Thoracic aorta (tissue), 2 donors: ENCODE measurements around the gene ELF1. TPM values are rescaled to one million over a fixed set of nuclear protein-coding genes. Genes with fewer than 3 reads are reported as not detected.

Source experiments
- ATAC-seq: fragments of 150-250 bp; one replicate; pipeline ENCODE4 v1.8.0; 2017; ENCODE audit warnings: low read depth; ENCODE audit not compliant: insufficient number of reproducible peaks, low FRiP score
- DNase-seq: peaks from one replicate; pipeline ENCODE4 v3.0.0-alpha.2; 2020; ENCODE audit warnings: low spot score
- H3K27ac ChIP-seq, 2 donors: fragments of 200-600 bp; sonication (generic); 1 replicate in 1 of 2; 2 replicates in 1 of 2; pipeline ENCODE4 v1.5.1; 2016; ENCODE audit warnings: mild to moderate bottlenecking in 2 of 2, moderate library complexity in 2 of 2
- H3K27me3 ChIP-seq: fragments of 200-600 bp; sonication (generic); replicated peaks from 2 replicates; pipeline ENCODE4 v1.6.0; 2016; ENCODE audit warnings: mild to moderate bottlenecking; ENCODE audit not compliant: insufficient read depth
- H3K36me3 ChIP-seq: fragments of 200-600 bp; sonication (generic); one replicate; pipeline ENCODE4 v1.5.1; 2016
- H3K4me1 ChIP-seq, 2 donors: fragments of 200-600 bp; sonication (generic); 1 replicate in 1 of 2; 2 replicates in 1 of 2; pipeline versions ENCODE4 v1.5.1 to v1.6.0; 2016; ENCODE audit warnings: low read depth in 2 of 2, mild to moderate bottlenecking in 1 of 2; ENCODE audit not compliant: control insufficient read depth in 1 of 2
- H3K4me3 ChIP-seq: fragments of 200-600 bp; sonication (generic); 2 replicates; pipeline ENCODE4 v1.5.1; 2016; ENCODE audit warnings: mild to moderate bottlenecking
- H3K9me3 ChIP-seq: fragments of 200-600 bp; sonication (generic); 2 replicates; pipeline ENCODE4 v1.5.1; 2016
- total RNA-seq, 2 donors: library from RNA; depleted of rRNA; stranded (reverse); fragments of >200 nt; gene quantifications; one replicate each; pipeline versions ENCODE4 v1.1.0 to v1.2.3, GENCODE V29; 2016
- TF ChIP-seq, protein P1 (sequence below): fragments of 200-600 bp; sonication (generic); IDR thresholded peaks from one replicate; pipeline ENCODE4 v1.5.1; 2019; ENCODE audit warnings: antibody characterized with exemption

The ELF1 gene
- total RNA-seq, 2 donors from 2014 or later, result 54.7 to 99.9 TPM

GRCh38 chr13:40986101-40986856 is 32.8 kb downstream of the ELF1 start:
- Histone ChIP-seq H3K4me1 (peaks cover 25 to 51% of the 10 kb centered on the region in 2 donors), H3K36me3 (no peaks in the 10 kb centered on the region), H3K27ac (peak overlapping the region in 1 of 2 donors; percentile 0), H3K4me3 (peak overlapping the region; percentile 7), H3K27me3 (no peaks in the 10 kb centered on the region), H3K9me3 (no peaks in the 10 kb centered on the region)
- TF ChIP-seq, protein P1, sequence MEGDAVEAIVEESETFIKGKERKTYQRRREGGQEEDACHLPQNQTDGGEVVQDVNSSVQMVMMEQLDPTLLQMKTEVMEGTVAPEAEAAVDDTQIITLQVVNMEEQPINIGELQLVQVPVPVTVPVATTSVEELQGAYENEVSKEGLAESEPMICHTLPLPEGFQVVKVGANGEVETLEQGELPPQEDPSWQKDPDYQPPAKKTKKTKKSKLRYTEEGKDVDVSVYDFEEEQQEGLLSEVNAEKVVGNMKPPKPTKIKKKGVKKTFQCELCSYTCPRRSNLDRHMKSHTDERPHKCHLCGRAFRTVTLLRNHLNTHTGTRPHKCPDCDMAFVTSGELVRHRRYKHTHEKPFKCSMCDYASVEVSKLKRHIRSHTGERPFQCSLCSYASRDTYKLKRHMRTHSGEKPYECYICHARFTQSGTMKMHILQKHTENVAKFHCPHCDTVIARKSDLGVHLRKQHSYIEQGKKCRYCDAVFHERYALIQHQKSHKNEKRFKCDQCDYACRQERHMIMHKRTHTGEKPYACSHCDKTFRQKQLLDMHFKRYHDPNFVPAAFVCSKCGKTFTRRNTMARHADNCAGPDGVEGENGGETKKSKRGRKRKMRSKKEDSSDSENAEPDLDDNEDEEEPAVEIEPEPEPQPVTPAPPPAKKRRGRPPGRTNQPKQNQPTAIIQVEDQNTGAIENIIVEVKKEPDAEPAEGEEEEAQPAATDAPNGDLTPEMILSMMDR, result no peak
- ATAC-seq (no peak), DNase-seq (no peak)

DNA sequence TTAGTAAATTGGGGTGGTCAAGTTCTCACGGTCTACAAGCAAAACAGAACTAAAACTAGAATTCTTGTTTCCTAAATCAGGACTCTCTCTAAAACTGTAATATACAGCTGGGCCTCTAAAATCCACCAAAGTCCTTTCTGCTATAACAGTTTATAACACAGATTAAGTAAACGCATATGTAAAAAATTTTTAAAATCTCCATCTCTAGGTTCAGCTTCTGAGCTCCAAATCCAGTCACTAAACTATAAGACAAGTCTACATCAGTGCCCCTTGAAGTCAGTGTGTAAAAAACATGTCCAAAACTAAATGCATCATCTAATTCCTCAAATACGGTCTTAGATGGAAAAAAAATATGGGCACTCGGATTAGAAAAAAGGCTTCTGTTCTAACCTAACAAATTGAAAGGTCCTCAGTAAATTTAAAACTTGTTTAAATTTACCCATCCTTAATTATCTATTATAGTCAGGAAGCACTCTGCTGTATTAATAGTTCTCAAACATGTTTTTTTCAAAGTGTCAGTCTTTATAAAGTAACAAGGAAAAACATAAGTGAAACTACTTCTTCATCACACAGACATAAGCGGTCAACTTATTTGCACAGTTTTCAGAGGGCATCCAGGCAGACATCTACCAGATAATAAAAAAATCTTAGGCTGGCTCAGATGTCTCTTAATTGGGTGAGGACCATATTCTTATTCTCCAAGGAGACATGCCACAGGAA is 33.6 kb downstream of the ELF1 start:
- Histone ChIP-seq H3K36me3 (no peaks in the 10 kb centered on the region), H3K4me1 (peaks cover 25 to 54% of the 10 kb centered on the region in 2 donors), H3K27me3 (no peaks in the 10 kb centered on the region), H3K9me3 (no peaks in the 10 kb centered on the region), H3K4me3 (peak overlapping the region; percentile 63), H3K27ac (peak overlapping the region; percentile 0 to 55)
- ATAC-seq, result no peak
- DNase-seq, result no peak
- TF ChIP-seq, protein P1, result no peak

DNA sequence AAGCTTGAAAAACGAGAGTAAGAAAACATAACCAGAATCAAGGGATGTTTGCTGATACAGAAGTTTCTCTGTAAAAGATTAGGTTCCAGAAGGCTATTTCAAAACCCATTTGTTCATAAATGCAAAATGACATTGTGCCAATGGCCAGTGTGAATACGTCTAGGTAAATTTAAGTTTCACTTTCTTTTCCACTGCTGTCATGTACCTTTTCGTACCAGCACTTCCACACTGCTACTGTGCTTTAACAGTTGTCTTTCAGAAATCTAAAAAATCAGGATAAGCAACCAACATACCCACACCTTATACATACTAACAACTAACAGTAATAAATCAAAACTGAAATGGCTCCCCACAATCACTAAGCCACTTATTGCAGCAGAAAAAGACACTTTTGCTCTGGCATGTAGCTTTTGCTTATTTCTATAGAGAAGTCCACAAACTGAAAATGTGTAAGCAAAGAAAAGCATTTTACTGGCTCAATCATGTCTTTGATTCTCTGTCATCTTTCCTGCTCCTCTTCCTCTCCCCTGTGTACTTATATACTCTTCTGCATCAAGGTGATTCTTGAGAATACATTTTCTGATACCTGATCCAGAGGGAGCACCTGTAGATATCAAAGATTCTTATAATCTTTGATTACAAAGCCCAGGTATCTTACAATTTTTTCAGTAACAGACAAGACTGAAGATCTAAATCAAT is 34.3 kb downstream of the ELF1 start:
- peak overlapping the region; percentile 4 to 55 for H3K27ac ChIP-seq
- TF ChIP-seq, protein P1, result no peak
- no peaks in the 10 kb centered on the region for H3K36me3 ChIP-seq
- H3K27me3 ChIP-seq, result no peaks in the 10 kb centered on the region
- DNase-seq, result no peak
- H3K4me1 ChIP-seq, result peaks cover 28 to 60% of the 10 kb centered on the region in 2 donors
- no peak for ATAC-seq
- H3K4me3 ChIP-seq, result peak overlapping the region; percentile 63
- no peaks in the 10 kb centered on the region for H3K9me3 ChIP-seq

DNA sequence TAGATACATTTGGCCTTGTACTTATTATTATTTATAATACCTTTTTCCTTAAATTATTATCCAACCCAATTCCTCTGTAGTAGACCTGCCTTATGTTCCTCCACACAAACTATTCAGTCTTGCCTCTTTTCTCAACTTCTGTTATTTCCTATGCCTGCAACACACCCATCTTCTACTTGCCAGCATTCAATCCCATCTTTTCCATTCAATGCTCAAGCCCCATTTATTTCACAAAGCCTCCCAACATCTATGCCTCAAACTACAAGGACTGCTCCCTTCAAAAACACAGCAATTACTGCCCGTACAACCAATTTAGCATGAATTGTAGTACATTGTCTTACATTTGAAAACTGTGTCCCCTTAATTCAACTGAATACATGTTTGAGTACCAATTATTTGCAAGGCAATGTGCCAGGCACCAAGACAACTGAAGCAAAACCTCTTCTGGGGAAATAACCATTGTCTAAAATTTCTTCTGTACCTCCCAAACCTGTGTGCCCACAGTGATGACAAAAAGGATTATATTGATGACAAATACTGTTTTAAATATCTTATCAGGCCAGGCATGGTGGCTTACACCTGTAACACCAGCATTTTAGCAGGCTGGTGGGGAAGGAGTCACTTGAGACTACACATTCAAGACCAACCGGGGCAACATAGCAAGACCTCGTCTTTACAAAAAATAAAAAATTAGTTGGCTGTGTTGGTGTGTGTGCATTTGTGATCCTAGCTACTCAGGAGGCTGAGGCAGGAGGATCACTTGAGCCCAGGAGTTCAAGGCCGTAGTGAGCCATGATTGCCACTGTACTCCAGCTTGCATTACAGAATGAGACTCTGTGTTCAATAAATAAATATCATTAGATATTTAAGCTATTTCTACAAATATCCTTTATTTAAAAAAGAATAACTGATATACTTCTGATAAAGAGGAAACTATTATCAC is 35.1 kb downstream of the ELF1 start:
- Histone ChIP-seq H3K9me3 (no peaks in the 10 kb centered on the region), H3K4me1 (peaks cover 28 to 61% of the 10 kb centered on the region in 2 donors), H3K4me3 (peak overlapping the region; percentile 63), H3K27ac (peak overlapping the region; percentile 50 to 55), H3K27me3 (no peaks in the 10 kb centered on the region), H3K36me3 (no peaks in the 10 kb centered on the region)
- no peak for DNase-seq
- TF ChIP-seq, protein P1, result no peak
- no peak for ATAC-seq
